Stimulated activated CD4-positive, alpha-beta T cell treated with anti-CD3 and anti-CD28 coated beads, Interleukin-15, amount 100 ng/mL, for 24 hours (primary cell): ENCODE data around the gene COMMD7.

Experiments
- DNase-seq: peaks from one replicate; pipeline ENCODE4 v3.0.0-alpha.2; 2020

COMMD7 gene

DNA sequence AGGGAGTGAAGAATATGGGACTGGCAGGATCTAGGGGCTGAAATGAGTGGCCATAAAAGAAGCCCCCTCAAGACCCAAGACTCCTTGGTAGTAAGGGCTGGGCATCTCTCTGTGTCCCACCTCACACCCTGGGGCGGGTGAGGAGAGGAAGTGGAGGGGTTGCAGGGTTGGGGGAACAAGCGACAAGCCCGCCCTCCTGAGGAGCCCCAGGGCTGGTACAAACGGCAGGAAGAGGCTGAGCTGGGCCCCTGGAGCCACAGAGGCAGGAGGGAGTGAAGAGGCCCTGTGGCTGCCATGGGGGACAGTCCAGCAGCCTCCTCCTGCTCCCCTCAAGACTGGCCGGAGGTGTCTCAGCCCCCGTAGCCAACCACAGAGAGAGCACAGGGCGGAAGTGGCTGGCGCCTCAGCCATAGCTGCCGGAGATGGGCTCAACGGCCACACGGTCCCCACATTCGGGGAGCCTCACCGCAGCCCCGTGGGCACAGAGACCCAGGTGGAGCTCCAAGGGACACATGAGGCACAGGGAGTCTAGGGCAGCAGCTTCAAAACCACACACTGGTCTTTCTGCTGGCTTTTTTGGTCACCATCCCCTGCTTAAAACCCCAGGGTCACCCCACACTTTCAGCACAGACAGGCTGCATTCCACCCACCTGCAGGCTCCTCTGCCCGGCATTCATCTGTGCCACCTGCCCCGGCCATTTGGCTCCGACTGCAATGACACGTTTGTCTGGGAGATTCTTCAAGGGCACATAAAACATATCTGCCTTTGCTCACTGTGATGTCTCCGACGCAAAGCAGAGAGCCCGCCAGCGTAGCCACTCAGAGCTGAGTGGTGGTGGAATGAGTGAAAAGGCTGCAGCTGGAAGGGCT lies 70.0 kb downstream of the COMMD7 start:
- peak; percentile 22 for DNase-seq

GRCh38 chr20:32672394-32672981 lies 70.8 kb downstream of the COMMD7 start:
- no peak for DNase-seq

DNA sequence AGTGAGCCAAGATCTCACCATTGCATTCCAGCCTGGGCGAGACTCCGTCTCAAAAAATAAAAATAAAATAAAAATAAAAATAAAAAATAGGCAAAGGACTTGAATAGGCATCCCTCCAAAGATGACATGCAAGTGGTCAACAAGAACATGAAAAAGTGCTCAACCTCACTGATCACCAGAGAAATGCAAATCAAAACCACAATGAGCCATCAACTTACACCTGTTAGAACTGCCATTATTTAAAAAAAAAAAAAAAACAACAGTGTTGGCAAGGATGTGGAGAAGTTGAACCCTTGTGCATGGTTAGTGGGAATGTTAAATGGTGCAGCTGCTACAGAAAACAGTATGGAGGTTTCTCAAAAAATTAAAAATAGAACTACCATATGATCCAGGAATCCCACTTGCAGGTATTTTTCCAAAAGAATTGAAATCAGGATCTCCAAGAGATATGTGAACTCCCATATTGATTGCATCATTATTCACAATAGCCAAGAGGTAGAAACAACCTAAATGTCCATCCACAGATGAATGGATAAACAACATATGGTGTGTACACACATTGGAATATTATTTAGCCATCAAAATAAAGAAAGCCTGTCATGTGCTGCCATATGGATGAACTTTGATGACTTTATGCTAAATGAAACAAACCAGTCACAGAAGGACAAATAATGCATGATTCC lies 72.4 kb downstream of the COMMD7 start:
- DNase-seq = no peak

GRCh38 chr20:32667027-32667426 lies 76.2 kb downstream of the COMMD7 start:
- no peak for DNase-seq

DNA sequence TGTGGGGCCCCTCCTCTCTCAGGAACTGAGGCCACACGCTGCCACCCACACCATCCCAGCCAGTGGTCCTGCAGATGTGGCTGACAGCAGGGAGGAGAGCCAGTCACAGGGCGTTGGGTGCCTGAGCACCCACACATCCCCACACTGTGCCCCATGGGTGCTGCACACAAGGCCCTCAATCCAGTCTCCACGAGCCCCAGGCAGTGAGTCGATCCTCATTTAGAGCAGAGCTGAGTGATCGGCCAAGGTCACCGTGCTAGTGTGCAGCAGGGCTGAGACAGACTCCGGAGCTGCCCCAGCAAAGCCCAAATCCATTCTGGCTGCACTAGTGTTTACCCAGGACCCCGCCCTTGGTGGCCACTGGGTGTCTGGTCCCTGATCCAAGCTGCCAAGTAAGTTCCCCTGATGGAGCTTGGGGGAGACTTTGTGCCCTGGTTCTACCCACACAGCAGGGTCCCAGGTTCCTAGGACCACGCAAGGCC lies 78.5 kb downstream of the COMMD7 start:
- DNase-seq = no peak

GRCh38 chr20:32664012-32664677 lies 79.1 kb downstream of the COMMD7 start:
- no peak for DNase-seq

DNA sequence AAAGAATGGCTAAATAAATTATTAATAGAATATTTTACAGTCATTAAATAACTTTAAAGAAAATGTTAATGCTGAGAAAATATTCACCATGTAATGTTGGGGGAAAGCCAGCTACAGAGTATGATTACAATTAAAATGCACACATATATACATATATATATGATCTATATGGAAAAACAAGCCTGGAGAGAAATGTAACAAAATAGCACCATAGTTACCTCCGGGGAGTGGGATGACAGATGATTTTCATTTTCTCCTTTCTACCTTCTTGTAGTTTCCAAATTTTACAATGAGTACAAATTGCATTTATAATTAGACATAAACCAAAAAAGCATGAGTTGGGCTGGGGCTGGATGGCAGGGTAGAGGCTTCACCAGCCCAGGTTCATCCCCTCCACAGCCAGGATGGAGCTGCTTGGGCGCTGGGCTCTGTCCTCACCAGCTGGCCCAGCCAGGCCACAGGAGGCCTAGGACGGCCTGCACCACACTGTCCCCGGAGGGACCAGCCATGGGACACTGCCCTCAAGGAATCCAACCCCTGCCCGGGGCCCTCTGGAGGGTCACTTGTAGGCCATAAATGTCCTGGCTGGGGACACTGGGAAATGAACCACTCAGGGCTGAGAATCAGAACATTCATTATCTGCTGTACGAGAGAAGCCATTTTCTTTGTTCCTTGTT lies 79.8 kb downstream of the COMMD7 start:
- no peak for DNase-seq

- no peak for DNase-seq
These were observed 81.3 kb downstream of the COMMD7 start for GRCh38 chr20:32661820-32662528.

DNA sequence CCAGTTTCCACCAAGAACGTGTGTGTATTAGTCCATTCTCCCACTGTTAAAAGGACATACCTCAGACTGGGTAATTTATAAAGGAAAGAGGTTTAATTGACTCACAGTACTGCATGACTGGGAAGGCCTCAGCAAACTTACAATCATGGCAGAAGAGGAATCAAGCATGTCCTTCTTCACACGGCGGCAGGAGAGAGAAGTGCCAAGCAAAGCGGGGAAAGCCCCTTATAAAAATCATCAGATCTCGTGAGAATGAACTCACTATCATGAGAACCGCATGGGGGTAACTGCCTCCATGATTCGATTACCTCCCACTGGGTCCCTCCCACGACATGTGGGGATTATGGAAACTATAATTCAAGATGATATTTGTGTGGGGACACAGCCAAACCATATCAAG lies 82.6 kb downstream of the COMMD7 start:
- DNase-seq = no peak

GRCh38 chr20:32656827-32657226 lies 86.4 kb downstream of the COMMD7 start:
- no peak for DNase-seq

GRCh38 chr20:32655903-32656512 lies 87.3 kb downstream of the COMMD7 start:
- no peak for DNase-seq

GRCh38 chr20:32652739-32653526 lies 90.3 kb downstream of the COMMD7 start:
- peak; percentile 90 for DNase-seq
